Stomach (tissue), 4 donors: ENCODE measurements around the gene AGTR1.

Source experiments
- EP300 ChIP-seq: sonication (generic); formaldehyde crosslinking; IDR thresholded peaks from one replicate; pipeline ENCODE4 v1.6.1; 2017; ENCODE audit warnings: antibody characterized with exemption
- POLR2A ChIP-seq, 4 donors: fragments of 450-650 bp; IDR thresholded peaks; one replicate each; pipeline ENCODE4 v1.6.1; 2016; ENCODE audit warnings: antibody characterized with exemption in 4 of 4, control low read depth in 2 of 4, mild to moderate bottlenecking in 1 of 4, moderate library complexity in 1 of 4
- POLR2AphosphoS5 ChIP-seq, 3 donors: sonication (generic); formaldehyde crosslinking; IDR thresholded peaks; one replicate each; pipeline ENCODE4 v1.6.1; 2016; ENCODE audit warnings: antibody characterized with exemption in 3 of 3
- TF ChIP-seq, protein P1 (sequence below), 7 experiments: fragments of 450-650 bp in 4 of 7; fragments of 200-600 bp in 3 of 7; sonication (generic) in 3 of 7; IDR thresholded peaks; one replicate each; pipeline ENCODE4 v1.5.1; 2016 to 2019; ENCODE audit warnings: antibody characterized with exemption in 7 of 7, control low read depth in 2 of 7, mild to moderate bottlenecking in 1 of 7

- TF ChIP-seq POLR2A (IDR thresholded peaks at IDR 0.05) (no peak), POLR2AphosphoS5 (IDR thresholded peaks at IDR 0.05) (no peak), EP300 (no peak)
- TF ChIP-seq, protein P1, sequence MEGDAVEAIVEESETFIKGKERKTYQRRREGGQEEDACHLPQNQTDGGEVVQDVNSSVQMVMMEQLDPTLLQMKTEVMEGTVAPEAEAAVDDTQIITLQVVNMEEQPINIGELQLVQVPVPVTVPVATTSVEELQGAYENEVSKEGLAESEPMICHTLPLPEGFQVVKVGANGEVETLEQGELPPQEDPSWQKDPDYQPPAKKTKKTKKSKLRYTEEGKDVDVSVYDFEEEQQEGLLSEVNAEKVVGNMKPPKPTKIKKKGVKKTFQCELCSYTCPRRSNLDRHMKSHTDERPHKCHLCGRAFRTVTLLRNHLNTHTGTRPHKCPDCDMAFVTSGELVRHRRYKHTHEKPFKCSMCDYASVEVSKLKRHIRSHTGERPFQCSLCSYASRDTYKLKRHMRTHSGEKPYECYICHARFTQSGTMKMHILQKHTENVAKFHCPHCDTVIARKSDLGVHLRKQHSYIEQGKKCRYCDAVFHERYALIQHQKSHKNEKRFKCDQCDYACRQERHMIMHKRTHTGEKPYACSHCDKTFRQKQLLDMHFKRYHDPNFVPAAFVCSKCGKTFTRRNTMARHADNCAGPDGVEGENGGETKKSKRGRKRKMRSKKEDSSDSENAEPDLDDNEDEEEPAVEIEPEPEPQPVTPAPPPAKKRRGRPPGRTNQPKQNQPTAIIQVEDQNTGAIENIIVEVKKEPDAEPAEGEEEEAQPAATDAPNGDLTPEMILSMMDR (IDR thresholded peaks at IDR 0.05) = no peak
Measured at GRCh38 chr3:148681080-148681479, 16.6 kb upstream of the AGTR1 start.
